HG03565 (cell line): ENCODE measurements around the gene YIPF1.
"Not testable (repeated sequence)": the region's sequence is repeated elsewhere in the genome, so short reads cannot be mapped to it uniquely, and the experiment has no call there.

Experiments used
- ATAC-seq: cut with Tn5 transposase; IDR thresholded peaks from one replicate; pipeline ENCODE4 v1.9.1; 2021; ENCODE audit warnings: mild to moderate bottlenecking, moderate library complexity; ENCODE audit not compliant: unreplicated experiment

YIPF1 gene

GRCh38 chr1:53895421-53895820, 5.8 kb upstream of the YIPF1 start:
- ATAC-seq: no peak

- no peak for ATAC-seq
These were observed 5.0 kb upstream of the YIPF1 start for GRCh38 chr1:53894644-53895043.

GRCh38 chr1:53893999-53894636, 4.5 kb upstream of the YIPF1 start, which contains the start of gene DIO1:
Gene DIO1, plus strand, starts transcription at chr1:53894187. Its CDS starts 24 bp downstream, at chr1:53894211.
- ATAC-seq: no peak

GRCh38 chr1:53892911-53893310, 3.3 kb upstream of the YIPF1 start:
- ATAC-seq: no peak

GRCh38 chr1:53891678-53892077, 2.1 kb upstream of the YIPF1 start:
- ATAC-seq: no peak

GRCh38 chr1:53891018-53891417, 1.4 kb upstream of the YIPF1 start:
- no peak for ATAC-seq

- ATAC-seq: no peak
These were observed 935 bp upstream of the YIPF1 start for GRCh38 chr1:53890522-53890941.

- ATAC-seq: no peak
These were observed 916 bp downstream of the YIPF1 start for GRCh38 chr1:53888681-53889080.

GRCh38 chr1:53883600-53883999, 6.0 kb downstream of the YIPF1 start:
- ATAC-seq: not testable (repeated sequence)

GRCh38 chr1:53881853-53882252, 7.7 kb downstream of the YIPF1 start:
- ATAC-seq: not testable (repeated sequence)

GRCh38 chr1:53878492-53879105, 11.0 kb downstream of the YIPF1 start:
- no peak for ATAC-seq

GRCh38 chr1:53875150-53875549, 14.4 kb downstream of the YIPF1 start:
- not testable (repeated sequence) for ATAC-seq

- no peak for ATAC-seq
These were observed 17.7 kb downstream of the YIPF1 start for GRCh38 chr1:53871773-53872484.

GRCh38 chr1:53871221-53871620, 18.4 kb downstream of the YIPF1 start:
- ATAC-seq: no peak

- ATAC-seq: no peak
These were observed 20.0 kb downstream of the YIPF1 start for GRCh38 chr1:53869454-53870117.

- ATAC-seq: no peak
These were observed 21.0 kb downstream of the YIPF1 start for GRCh38 chr1:53868565-53868964.

GRCh38 chr1:53862507-53862906, 27.1 kb downstream of the YIPF1 start:
- ATAC-seq: no peak

GRCh38 chr1:53860967-53861411, 28.6 kb downstream of the YIPF1 start:
- ATAC-seq: no peak

GRCh38 chr1:53851571-53852285, 37.9 kb downstream of the YIPF1 start:
- no peak for ATAC-seq

GRCh38 chr1:53850082-53850673, 39.4 kb downstream of the YIPF1 start:
- no peak for ATAC-seq
